ENCODE measurements around the gene NKAIN2. TPM values are rescaled to one million over a fixed set of nuclear protein-coding genes. Genes with fewer than 3 reads are reported as not detected.
"Not testable (repeated sequence)": the region's sequence is repeated elsewhere in the genome, so short reads cannot be mapped to it uniquely, and the experiment has no call there.

NKAIN2 gene
- total and polyA plus RNA-seq, 9 of the 15 experiments (the other 6 are each of a cell fraction or from before 2014, with no cell fraction given), result not detected

GRCh38 chr6:124164343-124164742 lies 360.7 kb downstream of the NKAIN2 start:
- 1% methylated on average over 7 of the region's 7 CpGs for WGBS (ENCODE audit: insufficient coverage, low coverage, missing lambda C conversion rate)

GRCh38 chr6:124167249-124167648 lies 363.6 kb downstream of the NKAIN2 start:
- H3K4me3 ChIP-seq; in situ Hi-C loops (cut with MboI); FAIRE-seq; ATAC-seq; H3K4me2 ChIP-seq (ENCODE audit: insufficient read depth, low read length); DNase-seq (ENCODE audit: extremely low read depth in 1 of 4, low spot score in 3 of 4); H3K27ac ChIP-seq (ENCODE audit: extremely low read depth, low read depth, low read length); BruUV-seq (replicated peaks); H3K9me1 ChIP-seq (ENCODE audit: control insufficient read depth, insufficient read depth, low read length); H3K79me2 ChIP-seq (ENCODE audit: control insufficient read depth, insufficient read depth, low read length); H3K36me3 ChIP-seq (ENCODE audit: control insufficient read depth, insufficient read depth, low read length); POLR2A ChIA-PET; intact Hi-C loops (cut with micrococcal nuclease); H3K9me3 ChIP-seq (replicated peaks; ENCODE audit: control insufficient read depth, insufficient read depth, low read depth, low read length); H3K9ac ChIP-seq (ENCODE audit: insufficient read depth in 1 of 2, low read depth in 2 of 2, low read length in 2 of 2); H2AFZ ChIP-seq (ENCODE audit: low read depth, low read length); CTCF ChIA-PET (ENCODE audit: low intra/inter-chr PET ratio); H4K20me1 ChIP-seq (replicated peaks; ENCODE audit: control insufficient read depth, insufficient read depth, low read length); H3K27me3 ChIP-seq (ENCODE audit: control insufficient read depth in 2 of 2, insufficient read depth in 2 of 2, low read length in 2 of 2); H3K4me1 ChIP-seq (replicated peaks in 1 of 2; ENCODE audit: control insufficient read depth in 2 of 2, insufficient read depth in 2 of 2, low read length in 2 of 2): not testable (repeated sequence)
- 0% methylated on average over 1 of the region's 1 CpG for WGBS (ENCODE audit: insufficient coverage, low coverage, missing lambda C conversion rate)

More at GRCh38 chr6:124164343-124164742, 360.7 kb downstream of the NKAIN2 start:
- Histone ChIP-seq H3K27ac (ENCODE audit: extremely low read depth, low read depth, low read length) (no peak overlapping the region), H3K4me3 (no peak overlapping the region), H3K79me2 (ENCODE audit: control insufficient read depth, insufficient read depth, low read length) (no peaks in the 10 kb centered on the region), H3K36me3 (ENCODE audit: control insufficient read depth, insufficient read depth, low read length) (no peaks in the 10 kb centered on the region), H2AFZ (ENCODE audit: low read depth, low read length) (no peak overlapping the region), H3K27me3 (ENCODE audit: control insufficient read depth in 2 of 2, insufficient read depth in 2 of 2, low read length in 2 of 2) (no peaks in the 10 kb centered on the region), H3K4me1 (replicated peaks in 1 of 2; ENCODE audit: control insufficient read depth in 2 of 2, insufficient read depth in 2 of 2, low read length in 2 of 2) (no peaks in the 10 kb centered on the region), H3K9ac (ENCODE audit: insufficient read depth in 1 of 2, low read depth in 2 of 2, low read length in 2 of 2) (no peak overlapping the region), H3K9me1 (ENCODE audit: control insufficient read depth, insufficient read depth, low read length) (no peaks in the 10 kb centered on the region), H3K9me3 (replicated peaks; ENCODE audit: control insufficient read depth, insufficient read depth, low read depth, low read length) (no peaks in the 10 kb centered on the region), H3K4me2 (ENCODE audit: insufficient read depth, low read length) (no peak overlapping the region), H4K20me1 (replicated peaks; ENCODE audit: control insufficient read depth, insufficient read depth, low read length) (no peaks in the 10 kb centered on the region)
- ChIA-PET POLR2A (no interaction called here), CTCF (ENCODE audit: low intra/inter-chr PET ratio) (no interaction called here)
- BruUV-seq (replicated peaks), result no TSS peak
- in situ Hi-C loops (cut with MboI) (no loop called here), intact Hi-C loops (cut with micrococcal nuclease) (no loop called here)
- TF ChIP-seq BMI1 (IDR thresholded peaks at IDR 0.05; ENCODE audit: low read length) (no peak), SMAD3 (CRISPR knock-in tag; conservative IDR thresholded peaks at IDR 0.05) (no peak), CEBPB (tag; IDR thresholded peaks at IDR 0.05) (peak; percentile 72), ZNF324 (CRISPR knock-in tag; IDR thresholded peaks at IDR 0.05) (no peak), CEBPG (CRISPR knock-in tag; IDR thresholded peaks at IDR 0.05) (no peak), CEBPG (tag; conservative IDR thresholded peaks at IDR 0.05 in 1 of 2, IDR thresholded peaks at IDR 0.05 in 1 of 2) (peak; percentile 18 to 73; a peak in 2 of 4 replicates), GABPB2 (CRISPR knock-in tag; conservative IDR thresholded peaks at IDR 0.05) (no peak), NFE2L1 (tag; IDR thresholded peaks at IDR 0.05; ENCODE audit: borderline replicate concordance, low read depth) (no peak), KHSRP (IDR thresholded peaks at IDR 0.05) (no peak), ILK (tag; IDR thresholded peaks at IDR 0.05; ENCODE audit: borderline replicate concordance, low read depth) (no peak), PKNOX1 (IDR thresholded peaks at IDR 0.05) (no peak), NR1H2 (CRISPR knock-in tag; IDR thresholded peaks at IDR 0.05) (no peak), TSC22D4 (tag; IDR thresholded peaks at IDR 0.05) (no peak), CGGBP1 (CRISPR knock-in tag; IDR thresholded peaks at IDR 0.05) (no peak)
- FAIRE-seq (no peak), DNase-seq (ENCODE audit: extremely low read depth in 1 of 4, low spot score in 3 of 4) (no peak), ATAC-seq (no peak)
